AG09309 (cell line): ENCODE results near the gene LSP1.

ENCODE experiments used
- DNase-seq: peaks from one replicate; pipeline ENCODE4 v3.0.0-alpha.2; 2010; ENCODE audit warnings: low read depth
- H3K4me3 ChIP-seq: 2 replicates; pipeline ENCODE4 v1.5.1; 2011; ENCODE audit warnings: mild to moderate bottlenecking, low read depth, low read length, moderate library complexity; ENCODE audit not compliant: control insufficient read depth
- CTCF ChIP-seq: IDR thresholded peaks from 2 replicates; pipeline ENCODE4 v1.5.1; 2011; ENCODE audit warnings: mild to moderate bottlenecking, low read depth, low read length, inconsistent platforms; ENCODE audit not compliant: insufficient read depth, control insufficient read depth; ENCODE audit errors: missing control alignments

Gene LSP1

GRCh38 chr11:1845561-1846452 is 7.1 kb upstream of the LSP1 start:
- H3K4me3 ChIP-seq, result no peak overlapping the region
- TF ChIP-seq CTCF, result no peak
- no peak for DNase-seq

- TF ChIP-seq CTCF, result no peak
Measured at GRCh38 chr11:1846453-1846932, 6.4 kb upstream of the LSP1 start.

GRCh38 chr11:1847006-1847735 is 5.7 kb upstream of the LSP1 start:
- DNase-seq, result no peak
- no peak overlapping the region for H3K4me3 ChIP-seq
- no peak for TF ChIP-seq CTCF

More at GRCh38 chr11:1846453-1846932, 6.4 kb upstream of the LSP1 start:
- no peak overlapping the region for H3K4me3 ChIP-seq
- no peak for DNase-seq

- DNase-seq, result no peak
- no peak overlapping the region for H3K4me3 ChIP-seq
- TF ChIP-seq CTCF, result no peak
Measured at GRCh38 chr11:1847926-1848639, 4.8 kb upstream of the LSP1 start.

- TF ChIP-seq CTCF, result no peak
- DNase-seq, result no peak
- no peak overlapping the region for H3K4me3 ChIP-seq
Measured at GRCh38 chr11:1848640-1849430, 4.0 kb upstream of the LSP1 start.
